Hematopoietic multipotent progenitor cell (in vitro differentiated cells): ENCODE measurements around the gene NTNG1. TPM values are rescaled to one million over a fixed set of nuclear protein-coding genes. Genes with fewer than 3 reads are reported as not detected.
A peak's percentile ranks its signal among the peaks of the same experiment; 100 is the strongest.

Source experiments
- DNase-seq, 3 donors: peaks; one replicate each; pipeline ENCODE4 v3.0.0-alpha.2; 2011 to 2015; ENCODE audit warnings: low read depth in 2 of 3, low spot score in 2 of 3
- total RNA-seq: library from RNA; depleted of rRNA; stranded (reverse); fragments of >200 nt; gene quantifications from one replicate; pipeline ENCODE4 v1.2.3, GENCODE V29; 2012

The NTNG1 gene
- total RNA-seq, 1 donor, result under 0.01 TPM

DNA sequence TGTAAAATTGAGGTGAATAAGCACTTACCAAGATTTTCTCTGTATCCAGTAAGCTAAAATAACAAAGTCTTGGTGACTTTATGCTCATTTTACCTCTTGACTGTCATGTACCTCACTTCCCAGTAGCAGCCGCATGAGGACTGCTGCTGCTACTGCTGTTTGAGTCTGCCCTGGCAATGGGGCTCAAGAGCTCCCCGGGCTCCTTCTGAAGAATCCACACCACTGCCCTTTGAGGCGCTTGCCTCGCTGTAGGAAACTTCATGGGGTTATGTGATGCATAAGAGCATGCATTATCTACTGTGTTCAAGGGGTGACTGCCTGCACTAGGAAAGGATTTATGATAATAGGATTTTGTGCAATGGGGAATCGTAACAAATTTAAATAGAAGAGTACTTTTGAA is 113.5 kb downstream of the NTNG1 start:
- DNase-seq, result no peak

DNA sequence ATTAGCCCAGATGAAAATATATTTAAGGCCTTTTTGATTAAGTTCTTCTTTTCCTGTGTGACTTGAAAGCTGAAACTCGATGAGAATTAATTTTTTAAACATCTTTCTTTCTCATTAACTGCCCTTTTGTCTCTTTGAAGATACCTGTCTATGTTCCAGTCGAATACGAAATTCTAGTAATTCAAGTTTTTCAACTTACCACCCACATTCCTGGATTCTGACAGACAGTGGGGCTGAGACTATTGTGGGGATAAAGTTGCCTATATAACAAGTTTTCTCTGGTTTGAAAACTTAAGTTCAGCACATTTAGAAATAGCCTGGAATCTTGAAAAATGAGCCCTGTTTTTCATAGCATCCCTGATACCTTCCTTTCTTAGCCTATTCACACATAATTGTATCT is 114.6 kb downstream of the NTNG1 start:
- DNase-seq, result no peak

DNA sequence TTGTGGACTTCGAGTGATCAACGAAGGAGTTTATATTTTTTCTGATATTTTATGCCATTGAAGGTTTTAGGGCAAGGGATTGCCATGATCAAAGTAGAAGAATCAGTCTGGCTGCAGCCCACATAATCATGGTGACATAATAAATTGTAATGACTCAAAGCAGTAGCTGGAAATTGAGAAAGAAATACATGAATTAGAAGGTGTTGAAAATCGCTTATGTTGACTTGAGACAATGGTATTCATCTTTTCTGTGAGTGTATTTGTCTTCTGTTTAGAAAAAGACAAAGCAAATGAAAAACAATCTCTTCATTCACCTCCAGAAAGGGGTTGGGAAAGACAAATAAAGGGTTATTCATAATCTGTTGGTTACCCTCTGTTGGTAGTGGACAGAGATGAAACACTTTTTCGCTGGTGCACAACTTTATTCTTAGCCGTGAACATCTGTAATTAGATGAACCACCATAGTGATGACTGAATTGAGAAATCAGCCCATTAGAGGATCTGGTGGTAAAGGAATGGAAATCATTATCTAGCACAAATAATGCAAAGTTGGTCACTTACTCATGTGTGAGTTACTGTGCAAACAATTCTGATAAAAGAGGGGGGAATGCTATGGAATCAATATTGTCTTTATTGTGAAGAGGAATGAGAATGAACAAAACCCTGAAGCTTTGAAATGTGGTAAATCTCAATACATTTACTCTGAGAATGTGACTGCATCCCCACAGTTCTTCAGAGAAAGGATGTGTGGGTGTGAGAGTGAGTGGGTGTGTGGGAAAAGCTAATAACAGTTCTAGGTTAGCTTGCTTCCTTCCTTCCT is 121.8 kb downstream of the NTNG1 start:
- no peak for DNase-seq

DNA sequence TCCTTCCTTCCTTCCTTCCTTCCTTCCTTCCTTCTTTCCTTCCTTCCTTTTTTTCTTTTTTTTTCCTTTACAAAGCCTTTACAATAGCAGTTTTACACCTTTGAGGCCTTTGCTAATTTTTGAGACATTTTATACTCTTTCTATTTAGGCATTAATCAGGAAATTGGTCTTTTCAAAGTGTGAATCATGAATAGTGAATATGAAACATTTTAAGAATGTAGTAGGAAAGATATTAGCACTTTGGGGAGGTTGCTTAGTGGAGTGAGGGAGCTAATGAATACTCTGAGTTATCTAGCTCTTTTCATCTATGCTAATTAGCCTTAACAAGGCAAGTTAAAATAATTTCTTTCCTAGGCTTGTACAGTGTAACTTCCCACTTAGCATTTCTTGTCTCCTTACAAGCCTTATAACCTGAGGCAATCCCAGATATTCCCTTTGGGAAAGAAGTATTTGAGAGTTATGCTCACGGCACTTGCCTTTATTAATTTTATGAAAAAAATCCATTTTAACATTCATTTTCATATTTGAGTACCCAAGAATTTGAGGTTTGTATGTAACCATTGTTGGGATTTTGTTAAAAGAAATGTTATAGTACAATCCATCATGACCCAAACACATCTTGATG is 122.6 kb downstream of the NTNG1 start:
- DNase-seq, result no peak

DNA sequence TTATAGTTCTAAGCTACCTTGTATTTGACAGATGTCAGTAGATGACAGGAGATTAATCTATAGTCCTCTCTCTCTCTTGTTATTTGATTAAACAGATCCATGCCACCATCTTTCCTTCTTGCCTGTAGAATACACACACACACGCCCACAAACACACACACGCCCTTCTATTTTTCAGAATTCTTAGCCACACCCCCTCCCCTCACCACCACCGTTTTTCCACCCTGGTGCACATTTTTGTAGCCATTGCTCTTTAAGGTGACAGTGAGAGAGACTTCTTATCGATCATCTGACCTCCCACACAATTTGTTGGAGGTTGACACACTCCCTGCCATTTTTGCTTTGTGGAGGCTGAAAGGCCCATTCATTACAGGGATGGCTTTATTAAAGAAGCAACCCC is 123.2 kb downstream of the NTNG1 start:
- DNase-seq, result no peak

DNA sequence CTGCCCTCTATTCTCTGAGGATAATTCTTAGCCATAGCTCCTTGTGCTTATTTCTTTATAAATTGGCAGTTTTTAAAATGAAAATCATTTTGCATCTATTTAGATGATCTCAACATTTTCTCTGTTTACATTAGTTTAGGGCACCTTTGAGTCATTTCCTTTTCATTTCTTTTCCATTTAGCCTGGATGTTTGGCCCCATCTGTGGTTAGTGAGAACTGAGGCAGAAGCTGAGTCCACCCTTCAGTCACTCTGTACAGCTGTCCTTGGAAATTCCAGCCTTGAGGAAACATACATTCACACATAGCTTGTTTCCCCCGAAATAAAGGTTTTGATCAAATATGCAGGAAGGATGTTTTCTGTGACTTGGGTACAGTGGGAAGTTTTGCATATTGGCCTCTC is 123.7 kb downstream of the NTNG1 start:
- DNase-seq, result no peak

DNA sequence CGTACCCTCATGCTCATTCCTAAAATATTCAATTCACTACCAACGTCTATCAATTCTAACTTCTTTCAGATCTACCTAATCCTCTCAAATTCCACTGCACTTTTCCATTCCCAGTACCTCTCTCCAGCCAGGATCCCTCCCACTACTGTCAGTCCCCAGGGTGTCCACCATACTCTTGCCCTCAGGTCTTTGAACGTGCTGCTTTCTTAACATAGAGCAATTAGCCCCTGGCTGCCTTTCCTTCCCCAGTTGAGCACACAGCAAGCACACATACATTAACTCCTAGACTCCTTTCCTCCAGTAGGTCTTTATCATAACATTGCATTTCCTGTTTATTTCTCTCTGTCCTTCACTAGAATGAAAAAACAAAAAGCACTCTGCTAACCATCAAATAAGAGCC is 126.7 kb downstream of the NTNG1 start:
- DNase-seq, result no peak

DNA sequence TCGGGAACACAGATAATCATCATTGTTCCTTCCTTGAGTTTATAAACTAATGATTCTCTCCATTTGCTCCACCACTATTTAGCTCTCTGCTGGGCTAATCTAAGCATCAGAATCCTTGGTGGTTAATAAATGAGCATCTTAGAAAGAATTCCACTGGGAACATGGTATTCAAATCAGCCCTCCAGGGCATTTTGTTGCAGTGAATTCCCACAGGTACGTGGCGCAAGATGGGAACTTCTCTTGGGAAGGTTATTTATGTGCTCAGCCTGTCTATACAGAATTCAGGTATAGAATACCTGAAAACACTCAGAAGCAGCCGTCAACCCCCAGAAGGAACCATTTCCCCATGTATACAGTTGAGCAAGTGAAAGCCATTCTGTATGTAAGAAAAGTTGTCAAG is 131.5 kb downstream of the NTNG1 start:
- no peak for DNase-seq

DNA sequence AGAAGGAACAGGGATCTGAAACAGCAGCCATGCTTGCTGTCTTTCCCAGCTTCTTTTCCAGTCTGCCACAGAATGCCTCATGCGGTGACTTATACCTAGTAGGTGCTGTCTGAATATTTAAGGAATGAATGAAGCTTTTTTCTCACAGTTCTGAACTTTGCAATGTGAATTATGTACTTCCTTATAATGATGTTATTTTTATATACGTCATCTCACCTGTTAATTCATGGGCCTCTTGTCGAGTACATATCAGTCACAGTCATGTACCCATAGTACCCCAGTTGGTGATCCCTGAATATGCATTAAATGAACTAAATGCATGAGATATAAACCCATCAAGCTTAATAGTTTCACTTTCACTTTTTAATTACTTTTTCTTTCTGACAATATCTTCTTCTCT is 132.7 kb downstream of the NTNG1 start:
- no peak for DNase-seq

DNA sequence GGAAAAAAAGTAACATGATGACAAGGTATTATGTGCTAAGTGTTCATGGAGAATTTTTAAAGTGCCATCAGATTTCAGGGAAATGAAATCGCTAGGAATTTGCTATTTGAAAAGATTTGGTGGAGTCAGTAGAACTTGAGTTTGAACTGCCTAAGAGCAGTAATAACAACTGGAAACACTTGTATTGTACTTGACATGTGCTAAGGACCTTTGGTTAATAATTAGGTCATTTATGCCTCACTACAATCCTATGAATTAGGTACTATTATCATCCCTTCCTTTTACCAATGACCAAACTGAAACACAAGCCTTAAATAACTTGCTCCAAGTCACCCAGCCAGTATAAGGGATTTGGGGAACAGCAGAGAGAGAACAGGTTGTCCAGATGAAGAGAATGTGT is 133.4 kb downstream of the NTNG1 start:
- no peak for DNase-seq

DNA sequence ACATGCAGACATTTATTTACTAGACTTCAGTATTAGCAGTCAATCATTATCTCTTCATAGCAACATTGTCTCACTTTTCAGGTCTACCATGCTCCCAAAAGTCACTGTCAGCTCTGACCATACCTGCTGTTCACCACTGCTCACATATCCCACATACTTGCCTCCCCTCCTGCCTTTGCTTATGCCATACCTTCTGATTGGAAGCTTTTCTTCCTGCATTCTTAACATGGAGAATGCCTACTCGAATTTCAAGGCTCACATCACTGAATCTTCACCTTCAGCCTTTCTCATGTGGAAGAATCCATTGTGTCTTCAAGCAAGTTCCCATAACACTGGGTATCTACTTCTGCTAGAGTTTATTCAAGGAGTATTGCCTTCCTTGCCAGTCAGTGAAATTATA is 135.4 kb downstream of the NTNG1 start:
- no peak for DNase-seq

DNA sequence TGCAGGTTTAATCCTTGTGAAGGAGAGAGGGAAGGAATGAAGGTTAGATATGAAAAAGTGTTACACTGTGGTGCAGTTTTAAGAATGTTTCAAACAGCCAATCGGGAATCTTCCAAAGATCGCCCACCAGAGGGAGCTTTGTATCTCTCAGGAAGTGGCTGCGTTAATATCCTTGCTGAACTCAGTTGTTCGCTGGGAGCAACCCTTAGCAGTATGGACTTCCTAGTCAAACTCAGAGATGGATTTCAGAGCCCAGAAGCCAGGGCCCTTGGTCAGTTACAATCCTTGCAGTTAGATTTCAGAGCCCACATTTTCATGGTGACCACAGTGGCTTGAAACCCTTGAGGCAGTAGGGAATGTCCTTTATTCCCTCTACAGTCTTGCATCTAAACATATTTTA is 136.2 kb downstream of the NTNG1 start:
- no peak for DNase-seq

DNA sequence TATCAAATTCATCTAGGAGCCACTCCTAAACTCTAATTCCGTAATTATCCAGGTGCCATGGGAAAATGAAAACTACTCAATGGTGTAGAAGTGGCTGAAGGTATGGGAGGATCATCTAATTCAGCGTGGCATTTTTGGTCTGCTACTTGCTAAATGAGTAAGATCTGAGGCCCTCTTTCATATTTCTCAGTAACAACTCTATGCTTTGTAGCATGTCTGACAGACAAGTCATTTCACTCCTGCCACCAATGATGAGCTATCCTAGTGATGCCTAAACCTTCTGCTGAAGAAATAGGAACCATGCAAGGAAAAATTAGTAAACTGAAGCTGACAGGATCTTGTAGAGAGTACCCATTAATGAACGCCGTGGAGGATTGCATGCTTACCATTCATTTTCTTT is 145.3 kb downstream of the NTNG1 start:
- no peak for DNase-seq

DNA sequence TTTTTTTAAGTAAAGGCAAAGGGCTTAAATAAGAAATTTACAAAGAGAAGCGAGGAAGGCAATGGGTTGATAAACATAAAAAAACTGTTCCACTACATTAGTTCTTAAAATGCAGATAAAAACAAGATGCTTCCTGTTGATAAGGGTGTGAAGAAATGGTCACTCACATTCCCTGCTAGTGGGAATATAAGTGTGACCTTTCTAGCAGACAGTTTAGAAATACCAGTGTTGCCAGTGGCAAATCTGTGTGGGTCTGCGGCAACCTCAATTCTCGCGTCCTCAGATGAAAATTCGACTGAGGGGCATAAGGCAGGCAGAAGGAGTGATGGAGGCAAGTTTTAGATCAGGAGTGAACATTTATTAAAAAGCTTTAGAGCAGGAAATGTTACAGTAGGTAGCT is 151.1 kb downstream of the NTNG1 start:
- peak in 2 of 3 donors; percentile 9 to 63 for DNase-seq

DNA sequence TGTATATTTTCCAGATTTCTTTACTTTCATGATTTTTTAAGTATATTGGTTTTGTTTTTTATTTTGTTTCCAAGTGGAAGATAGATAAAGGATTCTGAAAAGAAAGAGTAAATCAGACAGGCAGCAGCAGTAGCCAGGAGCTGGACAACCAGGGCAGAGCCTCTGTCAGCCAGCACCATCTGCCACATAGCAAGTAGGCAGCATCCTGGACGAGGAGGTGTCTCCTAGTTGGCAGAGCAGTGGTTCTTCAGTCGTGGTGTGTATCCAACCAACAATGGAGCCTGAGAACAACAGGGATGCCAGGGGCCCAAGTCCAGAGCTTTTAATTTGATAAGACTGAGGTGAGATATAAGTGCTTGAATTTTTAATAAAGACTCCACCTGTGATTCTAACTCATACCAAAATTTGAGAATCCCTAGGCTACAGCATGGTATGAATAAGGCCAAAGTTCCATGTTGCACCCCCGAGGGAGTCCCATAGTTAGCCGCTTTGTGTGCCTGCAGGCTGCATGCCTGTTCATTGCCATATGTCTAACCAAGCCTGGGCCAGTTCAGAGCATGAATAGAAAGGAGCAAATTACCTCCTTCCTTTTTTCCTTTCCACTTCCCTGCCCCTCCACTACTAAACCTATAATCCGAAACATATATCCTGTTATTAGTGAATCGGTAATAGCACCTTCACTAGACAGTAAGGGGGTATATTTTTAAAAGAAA is 153.2 kb downstream of the NTNG1 start:
- DNase-seq, result no peak

DNA sequence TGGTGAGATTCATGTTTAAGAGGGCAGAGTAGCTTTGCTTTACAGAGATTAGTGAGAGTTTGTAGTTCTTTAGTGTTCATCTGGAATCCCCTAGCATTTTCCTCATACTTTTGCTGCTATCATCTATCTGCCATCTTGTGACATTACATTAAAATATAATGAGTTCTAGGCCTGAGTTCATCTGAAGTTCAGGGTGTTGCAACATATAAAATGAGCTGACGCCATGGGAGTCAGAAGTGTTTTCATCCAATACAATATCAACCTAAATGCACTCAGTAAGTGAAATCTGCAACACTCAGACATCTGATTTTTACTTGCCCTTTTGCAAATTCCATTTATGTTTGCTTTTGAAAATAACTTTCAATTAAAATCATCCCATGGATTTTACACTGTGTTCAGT is 153.8 kb downstream of the NTNG1 start:
- no peak for DNase-seq

DNA sequence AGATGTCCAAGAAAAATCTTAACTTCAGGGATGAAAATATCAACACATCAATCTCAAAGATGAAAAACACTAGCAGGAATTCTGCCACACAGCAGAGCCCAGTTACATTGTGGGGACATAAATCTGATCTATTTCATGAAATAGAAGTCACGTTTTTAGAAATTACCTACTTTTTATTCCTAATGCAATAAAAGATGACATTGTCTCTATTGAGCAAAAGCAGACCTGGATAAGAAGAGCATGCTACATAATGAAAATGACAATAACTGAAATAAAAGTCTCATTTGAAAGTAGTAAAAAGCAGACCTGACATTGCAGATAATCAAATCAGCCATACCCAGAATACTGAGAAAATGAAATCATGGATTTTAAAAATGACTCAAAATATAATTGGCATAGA is 156.8 kb downstream of the NTNG1 start:
- no peak for DNase-seq

DNA sequence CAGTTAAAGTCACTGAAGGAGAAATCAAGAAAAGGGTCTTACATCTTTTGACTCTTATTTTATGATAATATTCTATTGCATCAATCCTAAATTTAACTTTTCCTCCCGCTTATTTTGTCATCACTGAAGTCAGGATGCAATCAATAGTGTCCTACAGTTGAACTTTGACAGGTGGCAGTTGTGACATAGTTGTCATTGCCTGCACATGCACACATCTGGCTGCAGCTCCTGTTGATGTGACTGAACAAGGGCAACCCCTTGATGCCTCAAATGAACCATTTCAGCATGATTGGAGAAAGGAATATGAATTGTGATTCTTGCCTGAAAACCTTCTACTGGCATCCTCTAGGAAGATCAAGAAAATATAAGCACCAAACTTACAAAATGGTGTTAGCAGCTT is 157.7 kb downstream of the NTNG1 start:
- DNase-seq, result no peak

DNA sequence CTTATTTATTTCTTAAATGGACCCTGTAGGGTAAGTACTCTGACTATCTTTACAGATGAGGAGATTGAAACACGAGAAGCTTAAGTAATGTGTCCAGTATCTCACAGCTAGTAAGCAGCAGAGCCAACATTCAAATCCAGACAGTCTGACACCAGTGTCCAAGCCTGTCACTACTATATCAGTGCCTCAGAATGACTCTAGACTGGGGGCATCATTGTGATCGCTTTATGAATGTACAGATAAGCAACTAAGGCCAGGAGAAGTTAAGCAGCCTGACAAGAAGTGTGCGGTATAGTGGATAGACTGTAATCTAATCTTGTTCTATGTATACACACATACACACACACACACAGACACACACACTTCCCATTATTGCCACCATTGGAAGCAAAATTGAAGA is 158.7 kb downstream of the NTNG1 start:
- DNase-seq, result no peak

DNA sequence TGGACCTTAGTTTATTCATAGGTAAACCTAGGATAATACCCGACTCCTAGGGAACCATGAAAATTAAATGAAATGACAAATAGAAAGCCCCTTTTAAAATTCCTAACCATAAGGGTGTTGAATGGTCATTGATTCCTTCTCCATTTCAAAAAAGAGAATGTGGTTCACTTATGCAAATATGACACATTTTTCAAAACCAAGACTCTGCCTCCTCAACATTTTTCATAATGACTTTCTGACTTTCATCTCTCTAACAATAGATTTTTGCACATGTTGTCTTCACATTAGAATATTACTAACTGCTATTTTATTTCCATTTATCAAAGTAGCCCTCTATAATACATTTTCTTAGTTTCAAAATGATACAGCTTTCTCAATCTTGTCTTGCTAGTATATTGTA is 169.1 kb downstream of the NTNG1 start:
- no peak for DNase-seq

DNA sequence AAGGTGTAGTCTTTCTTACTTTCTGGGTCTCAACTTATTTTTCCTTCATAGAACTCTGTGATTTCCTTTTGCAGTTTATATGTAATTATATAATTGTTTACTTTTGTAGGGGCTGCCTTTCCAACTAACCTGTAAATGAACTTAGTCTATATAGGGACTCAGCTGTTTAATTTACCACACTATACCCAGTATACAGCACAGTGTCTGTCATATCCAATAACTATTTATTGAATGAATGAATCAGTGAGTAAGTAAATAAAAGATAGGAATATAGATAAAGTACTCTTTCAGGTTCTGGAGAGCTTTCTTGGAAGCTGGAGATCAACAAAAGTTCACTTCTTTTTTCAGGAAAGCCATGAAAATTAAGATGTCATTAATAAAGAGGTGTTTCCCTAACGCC is 174.8 kb downstream of the NTNG1 start:
- no peak for DNase-seq

DNA sequence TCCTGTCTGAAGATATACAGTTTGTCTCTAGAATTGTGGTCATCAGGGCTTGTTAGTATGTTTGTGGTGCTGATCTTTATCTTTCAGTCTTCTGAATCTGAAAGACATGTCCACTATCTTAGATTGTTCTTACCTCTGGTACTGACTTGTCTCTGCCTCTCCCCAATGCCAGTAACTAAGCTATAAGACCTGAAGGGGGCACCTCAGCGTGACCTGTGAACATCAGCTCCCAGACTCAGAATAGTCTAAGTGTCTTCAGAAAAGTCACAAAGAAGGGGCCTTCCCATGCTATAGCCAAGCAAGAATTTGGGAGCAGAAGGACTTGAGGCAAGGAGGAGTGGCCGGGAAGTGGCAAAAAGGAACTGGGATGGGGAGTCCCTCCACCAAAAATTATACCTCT is 178.1 kb downstream of the NTNG1 start:
- DNase-seq, result no peak
